Nephron progenitor cell (in vitro differentiated cells): ENCODE data around the gene DHX38.
A peak's percentile ranks its signal among the peaks of the same experiment; 100 is the strongest.

ENCODE experiments used
- DNase-seq: peaks from one replicate; pipeline ENCODE4 v3.0.0; 2021
- H3K27ac Mint-ChIP-seq: 2 replicates; pipeline ENCODE4 v1.8.0; 2021; ENCODE audit warnings: mild to moderate bottlenecking, moderate library complexity, mixed read lengths
- H3K27me3 Mint-ChIP-seq: 2 replicates; pipeline ENCODE4 v1.8.0; 2021; ENCODE audit warnings: mild to moderate bottlenecking, low read depth, mixed read lengths; ENCODE audit not compliant: poor library complexity
- H3K36me3 Mint-ChIP-seq: 2 replicates; pipeline ENCODE4 v1.8.0; 2021; ENCODE audit warnings: low read depth, mixed read lengths
- H3K4me1 Mint-ChIP-seq: 2 replicates; pipeline ENCODE4 v1.8.0; 2021; ENCODE audit warnings: mixed read lengths
- H3K4me3 Mint-ChIP-seq: 2 replicates; pipeline ENCODE4 v1.8.0; 2021; ENCODE audit warnings: mild to moderate bottlenecking, moderate library complexity, mixed read lengths
- H3K9me3 Mint-ChIP-seq: 2 replicates; pipeline ENCODE4 v1.8.0; 2021; ENCODE audit warnings: mild to moderate bottlenecking, moderate library complexity, mixed read lengths
- CTCF ChIP-seq: fragments of 200-600 bp; sonication (generic); IDR thresholded peaks from 2 replicates; pipeline ENCODE4 v1.5.0; 2021; ENCODE audit warnings: antibody characterized with exemption

Gene DHX38

GRCh38 chr16:72098936-72099335 is 5.3 kb downstream of the DHX38 start:
- Mint-ChIP-seq H3K4me3 (no peak overlapping the region), H3K36me3 (peaks cover 72% of the 10 kb centered on the region), H3K27ac (no peak overlapping the region), H3K4me1 (peaks cover 16% of the 10 kb centered on the region), H3K9me3 (no peaks in the 10 kb centered on the region), H3K27me3 (peaks cover 3% of the 10 kb centered on the region)
- DNase-seq, result peak; percentile 10
- TF ChIP-seq CTCF, result no peak

DNA sequence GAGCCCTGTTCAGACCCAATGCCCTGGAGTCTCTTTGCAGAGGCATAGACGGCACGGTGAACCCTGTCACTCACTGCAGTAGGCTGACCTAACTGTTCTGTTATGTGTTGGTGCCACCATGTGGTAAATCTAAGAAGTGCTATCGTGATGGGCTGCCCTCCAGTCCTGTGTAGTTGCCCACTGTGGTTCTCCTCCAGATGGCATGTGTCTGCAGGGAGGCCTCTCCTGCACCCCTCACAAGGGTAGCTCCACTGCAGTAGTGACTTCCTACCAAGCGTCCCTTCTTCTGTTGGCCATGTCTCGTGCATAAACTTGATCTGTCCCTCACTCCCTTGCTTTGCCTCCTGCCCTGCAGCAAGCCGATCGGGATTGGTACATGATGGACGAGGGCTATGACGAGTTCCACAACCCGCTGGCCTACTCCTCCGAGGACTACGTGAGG is 5.8 kb downstream of the DHX38 start:
- Mint-ChIP-seq H3K9me3 (no peaks in the 10 kb centered on the region), H3K36me3 (peaks cover 77% of the 10 kb centered on the region), H3K4me3 (no peak overlapping the region), H3K4me1 (peaks cover 16% of the 10 kb centered on the region), H3K27me3 (peaks cover 3% of the 10 kb centered on the region), H3K27ac (no peak overlapping the region)
- DNase-seq, result peak; percentile 55
- peak; percentile 56 for TF ChIP-seq CTCF

DNA sequence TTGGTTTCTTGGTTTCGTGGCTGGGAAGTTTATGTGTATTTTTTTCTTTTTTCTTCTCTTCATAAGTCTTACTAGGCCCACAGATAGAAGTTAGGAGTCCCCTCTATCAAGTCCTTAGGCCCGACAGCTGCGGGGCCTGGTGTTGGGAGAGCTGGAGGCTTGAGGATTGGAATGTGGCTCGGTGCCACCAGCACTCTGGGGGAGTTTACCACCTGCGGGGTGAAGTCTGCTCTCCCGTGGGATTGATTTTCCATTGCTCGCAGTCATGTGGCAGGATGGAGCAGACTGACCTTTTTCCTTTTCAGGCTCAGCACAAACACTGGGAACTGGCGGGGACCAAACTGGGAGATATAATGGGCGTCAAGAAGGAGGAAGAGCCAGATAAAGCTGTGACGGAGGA is 7.5 kb downstream of the DHX38 start:
- peaks cover 82% of the 10 kb centered on the region for H3K36me3 Mint-ChIP-seq

DNA sequence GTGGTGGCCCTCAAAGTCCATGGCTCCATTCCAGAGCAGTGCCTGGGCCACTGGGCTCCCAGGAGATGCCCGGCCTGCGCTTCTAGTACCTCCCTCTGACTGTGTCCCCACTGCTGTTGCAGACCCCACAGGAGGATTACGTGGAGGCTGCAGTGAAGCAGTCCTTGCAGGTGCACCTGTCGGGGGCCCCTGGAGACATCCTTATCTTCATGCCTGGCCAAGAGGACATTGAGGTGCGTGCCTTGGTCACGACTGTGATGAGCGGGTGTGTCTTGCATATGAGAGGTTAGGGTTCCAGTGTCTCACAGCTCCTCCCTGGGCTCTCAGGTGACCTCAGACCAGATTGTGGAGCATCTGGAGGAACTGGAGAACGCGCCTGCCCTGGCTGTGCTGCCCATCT is 11.3 kb downstream of the DHX38 start:
- Mint-ChIP-seq H3K4me1 (no peaks in the 10 kb centered on the region), H3K36me3 (peaks cover 87% of the 10 kb centered on the region), H3K9me3 (no peaks in the 10 kb centered on the region), H3K27me3 (peaks cover 3% of the 10 kb centered on the region), H3K4me3 (no peak overlapping the region), H3K27ac (no peak overlapping the region)
- no peak for TF ChIP-seq CTCF
- no peak for DNase-seq

More for the DNA sequence above, 7.5 kb downstream of the DHX38 start:
- H3K4me1 Mint-ChIP-seq, result no peaks in the 10 kb centered on the region
- TF ChIP-seq CTCF, result no peak
- H3K9me3 Mint-ChIP-seq, result no peaks in the 10 kb centered on the region
- H3K4me3 Mint-ChIP-seq, result no peak overlapping the region
- H3K27ac Mint-ChIP-seq, result peak overlapping the region; percentile 23
- DNase-seq, result no peak
- peaks cover 3% of the 10 kb centered on the region for H3K27me3 Mint-ChIP-seq

- Mint-ChIP-seq H3K9me3 (no peaks in the 10 kb centered on the region), H3K4me1 (no peaks in the 10 kb centered on the region), H3K36me3 (peaks cover 87% of the 10 kb centered on the region), H3K4me3 (no peak overlapping the region), H3K27ac (peak overlapping the region; percentile 60), H3K27me3 (peaks cover 3% of the 10 kb centered on the region)
- no peak for TF ChIP-seq CTCF
- DNase-seq, result no peak
Measured at GRCh38 chr16:72105978-72106377, 12.3 kb downstream of the DHX38 start.

- Mint-ChIP-seq H3K4me3 (no peak overlapping the region), H3K36me3 (peaks cover 87% of the 10 kb centered on the region), H3K27ac (peak overlapping the region; percentile 12), H3K27me3 (peaks cover 3% of the 10 kb centered on the region), H3K4me1 (no peaks in the 10 kb centered on the region), H3K9me3 (no peaks in the 10 kb centered on the region)
- DNase-seq, result no peak
- TF ChIP-seq CTCF, result no peak
Measured at GRCh38 chr16:72107371-72107770, 13.7 kb downstream of the DHX38 start.
